ENCODE results near the gene SYNGAP1.
"Not testable (repeated sequence)": the region's sequence is repeated elsewhere in the genome, so short reads cannot be mapped to it uniquely, and the experiment has no call there.

SYNGAP1 gene

DNA sequence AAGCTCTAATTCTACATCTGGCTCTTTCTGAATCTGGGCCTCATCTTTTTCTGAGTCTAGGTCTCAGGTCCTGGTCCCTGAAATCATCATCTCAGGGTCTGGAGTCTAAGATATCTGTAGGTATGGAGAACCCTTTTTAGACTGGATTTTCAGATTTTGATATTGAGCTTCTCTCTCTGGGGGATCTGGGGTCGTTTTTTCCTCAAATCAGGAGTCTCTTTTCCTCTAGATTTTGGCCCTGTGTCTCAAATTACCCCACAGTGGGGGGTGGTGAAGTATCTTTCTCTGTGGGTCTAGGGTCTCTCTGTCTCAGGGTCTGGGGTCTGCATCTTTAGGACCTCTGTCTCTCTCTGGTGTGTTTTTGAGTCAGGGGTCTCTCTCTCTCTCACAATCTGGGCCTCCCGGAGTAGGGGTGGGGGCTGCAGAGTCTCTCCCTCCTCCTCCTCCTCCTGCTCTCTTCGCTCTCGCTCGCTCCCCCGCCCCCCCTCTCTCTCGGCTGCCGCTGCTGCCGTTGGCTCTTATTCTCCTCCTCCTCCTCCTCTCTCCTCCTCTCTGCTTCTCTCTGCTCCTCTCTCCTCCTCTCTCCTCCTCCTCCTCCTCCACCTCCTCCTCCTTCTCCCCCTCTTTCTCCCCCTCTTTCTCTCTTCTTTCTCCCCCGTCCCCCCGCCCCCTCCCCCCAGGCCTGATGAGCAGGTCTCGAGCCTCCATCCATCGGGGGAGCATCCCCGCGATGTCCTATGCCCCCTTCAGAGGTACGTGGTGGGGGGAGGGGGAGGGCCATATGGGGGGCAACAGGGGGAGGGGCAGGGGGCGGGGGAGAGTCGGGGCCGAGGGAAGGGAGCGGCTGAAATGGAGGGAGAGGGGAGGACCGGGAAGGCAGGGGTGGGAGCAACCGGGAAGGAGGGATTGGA, at the start of gene SYNGAP1:
Gene SYNGAP1 (plus strand): TSS at position 486 of the 911 bp plus-strand sequence. CDS start 200 bp downstream, at position 686.
- DNase-seq (ENCODE audit: low read depth): peak; percentile 79

DNA sequence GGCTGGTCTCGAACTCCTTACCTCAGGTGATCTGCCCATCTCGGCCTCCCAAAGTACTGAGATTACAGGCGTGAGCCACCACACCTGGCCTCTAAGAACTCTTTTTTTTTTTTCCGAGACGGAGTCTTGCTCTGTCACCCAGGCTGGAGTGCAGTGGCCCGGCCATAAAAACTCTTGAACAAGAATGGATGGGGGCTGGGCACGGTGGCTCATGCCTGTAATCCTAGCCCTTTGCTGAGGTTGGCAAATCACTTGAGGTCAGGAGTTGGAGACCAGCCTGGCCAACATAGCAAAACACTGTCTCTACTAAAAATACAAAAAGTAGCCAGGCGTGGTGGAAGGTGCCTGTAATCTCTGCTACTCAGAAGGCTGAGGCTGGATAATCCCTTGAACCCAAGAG, 48.0 kb upstream of the SYNGAP1 start:
- not testable (repeated sequence) for DNase-seq (ENCODE audit: low read depth)

GRCh38 chr6:33372526-33373123, 47.2 kb upstream of the SYNGAP1 start:
- DNase-seq (ENCODE audit: low read depth): no peak

DNA sequence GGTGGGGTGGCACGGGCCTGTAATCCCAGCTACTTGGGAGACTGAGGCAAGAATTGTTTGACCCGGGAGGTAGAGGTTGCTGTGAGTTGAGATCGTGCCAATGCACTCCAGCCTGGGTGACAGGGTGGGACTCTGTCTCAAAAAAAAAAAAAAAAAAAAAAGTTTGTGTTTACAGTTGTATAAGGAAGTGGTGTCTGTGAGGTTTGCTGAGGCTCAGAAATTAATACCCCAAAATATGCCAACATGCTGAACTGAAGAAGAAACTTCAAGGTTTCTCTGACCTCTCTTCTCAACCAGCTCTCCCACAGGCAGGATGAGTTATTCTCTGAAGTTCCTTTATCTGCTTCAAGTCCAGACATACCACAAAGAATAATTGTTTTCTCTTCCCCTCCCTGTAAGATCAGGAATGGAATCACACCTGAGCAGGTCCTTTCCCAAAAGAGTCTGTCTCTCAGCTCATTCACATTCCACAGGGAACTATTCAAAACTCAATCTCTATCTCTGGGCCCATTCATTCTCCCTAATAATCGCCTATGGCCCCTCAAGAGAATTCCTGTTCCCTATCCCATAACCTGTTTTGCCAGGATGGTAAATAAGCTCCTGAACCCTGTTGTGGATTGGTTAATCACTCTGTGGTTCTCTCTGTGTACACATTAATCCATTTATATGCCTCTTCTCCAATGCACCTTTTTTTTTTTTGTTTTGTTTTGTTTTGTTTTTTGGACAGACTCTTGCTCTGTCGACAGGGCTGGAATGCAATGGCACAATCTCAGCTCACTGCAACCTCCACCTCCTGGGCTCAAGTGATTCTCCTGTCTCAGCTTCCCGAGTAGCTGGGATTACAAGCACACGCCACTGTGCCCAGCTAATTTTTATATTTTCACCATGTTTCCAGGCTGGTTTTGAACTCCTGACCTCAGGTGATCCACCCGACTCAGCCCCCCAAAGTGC, 45.6 kb upstream of the SYNGAP1 start:
- DNase-seq (ENCODE audit: low read depth): peak; percentile 21

DNA sequence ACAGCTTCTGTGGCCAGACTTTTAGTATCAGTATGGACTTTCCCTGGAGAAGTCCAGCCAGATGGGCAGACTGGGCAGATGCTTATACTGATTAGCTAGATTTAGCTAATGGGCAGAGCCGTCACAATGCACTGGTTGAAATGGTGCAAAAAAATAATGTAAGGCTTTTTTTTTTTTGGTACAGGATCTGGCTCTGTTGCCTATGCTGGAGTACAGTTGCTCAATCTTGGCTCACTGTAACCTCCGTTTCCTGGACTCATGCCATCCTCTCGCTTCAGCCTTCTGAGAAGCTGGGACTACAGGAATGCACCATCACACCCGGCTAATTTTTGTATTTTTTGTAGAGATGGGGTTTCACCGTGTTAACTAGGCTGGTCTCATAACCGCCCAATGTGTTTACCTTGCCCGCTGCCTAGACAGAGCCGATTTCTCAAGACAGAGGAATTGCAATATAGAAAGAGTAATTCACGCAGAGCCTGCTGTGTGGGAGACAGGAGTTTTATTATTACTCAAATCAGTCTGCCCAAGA, 44.7 kb upstream of the SYNGAP1 start:
- peak; percentile 89 for DNase-seq (ENCODE audit: low read depth)

DNA sequence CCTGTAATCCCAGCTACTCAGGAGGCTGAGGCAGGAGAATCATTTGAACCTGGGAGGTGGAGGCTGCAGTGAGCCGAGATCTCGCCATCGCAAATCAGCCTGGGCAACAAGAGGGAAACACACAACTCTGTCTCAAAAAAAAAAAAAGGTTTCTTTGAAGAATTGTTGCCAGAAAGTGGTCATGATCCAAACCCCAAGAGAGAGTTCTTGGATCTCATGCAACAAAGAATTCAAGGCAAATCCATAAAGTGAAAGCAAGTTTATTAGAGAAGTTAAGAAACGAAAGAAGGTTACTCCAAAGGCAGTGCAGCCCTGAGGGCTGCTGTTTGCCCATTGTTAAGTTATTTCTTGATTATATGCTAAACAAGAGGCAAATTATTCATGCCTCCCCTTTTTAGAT, 42.7 kb upstream of the SYNGAP1 start:
- no peak for DNase-seq (ENCODE audit: low read depth)

DNA sequence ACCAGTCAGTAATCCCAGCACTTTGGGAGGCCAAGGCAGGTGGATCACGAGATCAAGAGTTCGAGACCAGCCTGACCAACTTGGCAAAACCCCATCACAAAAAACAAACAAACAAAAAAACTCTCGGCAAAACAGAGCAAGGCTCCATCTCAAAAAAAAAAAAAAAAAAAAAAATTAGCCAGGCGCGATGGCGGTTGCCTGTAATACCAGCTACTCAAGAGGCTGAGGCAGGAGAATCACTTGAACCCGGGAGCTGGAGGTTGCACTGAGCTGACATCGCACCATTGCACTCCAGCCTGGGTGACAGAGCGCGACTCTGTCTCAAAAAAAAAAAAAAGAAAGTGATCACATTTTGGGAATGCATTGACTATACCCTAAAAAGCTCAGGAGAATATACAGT, 40.7 kb upstream of the SYNGAP1 start:
- not testable (repeated sequence) for DNase-seq (ENCODE audit: low read depth)

GRCh38 chr6:33380272-33380981, 39.4 kb upstream of the SYNGAP1 start:
- no peak for DNase-seq (ENCODE audit: low read depth)

DNA sequence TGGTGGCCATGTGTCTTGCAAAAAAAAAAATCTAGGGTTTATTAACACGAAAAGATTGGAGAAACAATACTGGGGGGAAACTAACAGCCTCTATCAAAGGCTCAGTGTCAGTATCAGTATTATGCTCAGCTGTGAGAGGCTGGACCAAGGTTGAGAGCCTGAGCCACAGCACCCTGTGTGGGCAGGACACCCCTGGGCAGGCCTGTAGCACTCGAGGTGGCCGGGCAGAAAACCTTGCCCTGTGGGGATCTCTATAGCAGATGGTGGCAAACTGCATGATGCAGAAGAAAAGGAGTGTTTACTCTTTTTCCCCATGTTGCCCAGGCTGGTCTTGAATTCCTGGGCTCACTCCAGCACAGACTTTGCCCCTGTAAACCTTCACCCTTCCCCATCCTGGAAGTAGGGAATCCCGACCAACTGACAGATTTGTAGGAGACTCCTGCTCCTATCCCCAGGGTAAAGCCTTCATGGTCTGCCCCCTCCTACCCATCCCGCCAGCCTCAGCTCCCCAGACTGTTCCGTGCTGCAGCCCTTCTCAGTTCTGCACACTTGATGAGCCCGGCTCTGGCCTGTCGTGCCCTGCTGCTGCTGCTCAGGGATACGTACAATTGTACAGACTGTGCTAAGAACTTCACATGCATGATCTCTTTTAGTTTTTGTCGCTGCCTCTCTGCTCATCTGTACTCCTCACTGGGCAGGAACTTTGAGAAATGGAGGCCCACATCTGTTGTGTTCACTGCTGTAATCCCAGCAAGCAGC, 36.3 kb upstream of the SYNGAP1 start:
- no peak for DNase-seq (ENCODE audit: low read depth)

DNA sequence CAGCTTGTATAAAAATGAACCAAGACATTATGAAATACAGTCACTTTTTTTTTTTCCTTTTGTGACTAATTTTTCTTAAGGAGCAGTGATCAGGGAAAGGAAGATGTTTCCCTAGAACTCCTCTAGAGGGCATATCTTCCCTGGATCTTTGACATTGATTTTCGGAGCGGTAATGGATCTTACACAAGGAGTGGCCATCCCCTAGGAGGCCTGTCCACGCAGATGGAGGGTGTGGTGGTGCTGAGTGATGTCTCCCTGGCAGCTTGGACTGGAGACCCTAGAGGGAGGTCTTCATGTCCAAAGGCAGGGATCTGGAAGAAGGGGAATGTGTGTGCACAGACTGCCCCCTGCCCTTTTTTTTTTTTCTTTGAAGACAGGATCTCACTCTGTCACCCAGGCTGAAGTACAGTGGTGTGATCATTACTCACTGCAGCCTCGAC, 35.3 kb upstream of the SYNGAP1 start:
- peak; percentile 84 for DNase-seq (ENCODE audit: low read depth)

GRCh38 chr6:33390173-33390572, 29.7 kb upstream of the SYNGAP1 start:
- DNase-seq (ENCODE audit: low read depth): no peak

- peak; percentile 17 for DNase-seq (ENCODE audit: low read depth)
Measured at GRCh38 chr6:33390767-33391277, 29.0 kb upstream of the SYNGAP1 start.

GRCh38 chr6:33391278-33391921, 28.5 kb upstream of the SYNGAP1 start, which contains the start of gene KIFC1:
KIFC1 (plus strand) TSS chr6:33391823; CDS start chr6:33391986, 163 bp downstream.
- DNase-seq (ENCODE audit: low read depth): peak; percentile 100

GRCh38 chr6:33391922-33392594, 27.8 kb upstream of the SYNGAP1 start:
- DNase-seq (ENCODE audit: low read depth): peak; percentile 21

DNA sequence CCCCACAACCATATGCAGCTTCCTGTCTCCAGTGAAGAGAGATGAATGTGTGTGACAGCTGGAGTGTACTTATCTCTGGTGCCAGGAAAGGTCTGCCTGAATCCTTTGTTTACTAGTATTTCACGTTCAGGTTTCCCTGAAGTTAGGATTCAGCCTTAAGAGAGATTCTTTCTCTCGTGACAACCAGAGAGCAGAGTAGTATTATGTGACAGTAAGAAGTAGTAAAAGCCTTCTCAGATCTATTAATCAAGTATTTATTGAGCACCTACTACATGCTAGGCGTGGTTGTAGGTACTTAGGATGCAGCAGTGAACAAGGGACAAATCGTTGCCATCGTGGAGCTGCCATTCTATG, 27.3 kb upstream of the SYNGAP1 start:
- no peak for DNase-seq (ENCODE audit: low read depth)

GRCh38 chr6:33392979-33393378, 26.9 kb upstream of the SYNGAP1 start:
- DNase-seq (ENCODE audit: low read depth): no peak

GRCh38 chr6:33397541-33397940, 22.3 kb upstream of the SYNGAP1 start:
- DNase-seq (ENCODE audit: low read depth): no peak

DNA sequence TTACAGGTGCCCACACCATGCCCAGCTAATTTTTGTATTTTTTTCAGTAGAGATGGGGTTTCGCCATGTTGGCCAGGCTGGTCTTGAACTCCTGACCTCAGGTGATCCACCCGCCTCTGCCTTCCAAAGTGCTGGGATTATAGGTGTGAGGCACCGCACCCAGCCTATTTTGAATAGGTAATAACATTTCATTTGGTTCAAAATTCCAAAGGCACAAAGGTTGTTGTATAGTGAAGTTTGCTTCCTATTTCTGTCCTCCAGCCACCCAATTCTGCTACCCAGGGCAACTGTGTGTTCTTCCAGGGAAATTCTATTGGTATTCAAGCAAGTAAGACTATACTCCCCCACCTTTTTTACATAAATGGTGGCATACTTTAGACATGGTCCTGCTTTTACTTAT, 21.3 kb upstream of the SYNGAP1 start:
- not testable (repeated sequence) for DNase-seq (ENCODE audit: low read depth)

DNA sequence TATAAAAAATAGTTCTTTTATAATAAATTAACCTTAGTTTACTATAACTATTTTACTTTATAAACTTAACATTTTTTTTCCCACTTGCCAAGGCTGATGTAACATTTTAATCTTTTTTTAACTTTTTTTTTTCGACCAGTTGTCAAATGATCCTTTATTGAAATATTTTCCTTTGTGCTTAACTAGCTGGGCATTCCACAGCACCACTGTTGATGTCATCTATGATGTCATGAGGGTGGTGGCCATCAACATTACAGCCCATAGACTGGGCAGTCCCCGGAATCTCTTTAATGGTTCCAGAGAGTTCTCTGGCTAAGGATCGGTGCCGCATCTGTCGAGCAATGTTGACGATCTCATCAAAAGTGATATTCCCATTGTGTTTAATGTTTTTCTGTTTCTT, 20.0 kb upstream of the SYNGAP1 start:
- DNase-seq (ENCODE audit: low read depth): not testable (repeated sequence)

Data from amniotic epithelial cell (primary cell).